HG02970 (cell line): ENCODE data around the gene CSPG4.
A peak's percentile ranks its signal among the peaks of the same experiment; 100 is the strongest.
"Not testable (repeated sequence)": the region's sequence is repeated elsewhere in the genome, so short reads cannot be mapped to it uniquely, and the experiment has no call there.

Experiments used
- ATAC-seq: cut with Tn5 transposase; IDR thresholded peaks from one replicate; pipeline ENCODE4 v1.9.1; 2021; ENCODE audit warnings: mild to moderate bottlenecking, moderate library complexity, moderate number of reproducible peaks; ENCODE audit not compliant: unreplicated experiment, low FRiP score

Gene CSPG4

GRCh38 chr15:75693501-75694240, 19.0 kb downstream of the CSPG4 start:
- no peak for ATAC-seq

- ATAC-seq = not testable (repeated sequence)
These were observed 19.6 kb downstream of the CSPG4 start for GRCh38 chr15:75693028-75693427.

- not testable (repeated sequence) for ATAC-seq
These were observed 20.3 kb downstream of the CSPG4 start for GRCh38 chr15:75692311-75692710.

GRCh38 chr15:75689429-75689828, 23.2 kb downstream of the CSPG4 start:
- not testable (repeated sequence) for ATAC-seq

GRCh38 chr15:75688831-75689230, 23.8 kb downstream of the CSPG4 start:
- no peak for ATAC-seq

GRCh38 chr15:75688278-75688557, 24.4 kb downstream of the CSPG4 start:
- no peak for ATAC-seq

- ATAC-seq = no peak
These were observed 25.0 kb downstream of the CSPG4 start for GRCh38 chr15:75687486-75688277.

GRCh38 chr15:75686212-75686642, 26.4 kb downstream of the CSPG4 start:
- ATAC-seq = peak; percentile 48

GRCh38 chr15:75685195-75685594, 27.5 kb downstream of the CSPG4 start:
- ATAC-seq = no peak

- no peak for ATAC-seq
These were observed 28.0 kb downstream of the CSPG4 start for GRCh38 chr15:75684648-75685047.

GRCh38 chr15:75683646-75684312, 28.9 kb downstream of the CSPG4 start:
- not testable (repeated sequence) for ATAC-seq

- ATAC-seq = no peak
These were observed 30.2 kb downstream of the CSPG4 start for GRCh38 chr15:75682181-75683135.

- no peak for ATAC-seq
These were observed 32.5 kb downstream of the CSPG4 start for GRCh38 chr15:75680007-75680789.

- ATAC-seq = not testable (repeated sequence)
These were observed 34.3 kb downstream of the CSPG4 start for GRCh38 chr15:75678324-75678690.

- ATAC-seq = no peak
These were observed 35.0 kb downstream of the CSPG4 start for GRCh38 chr15:75677465-75678323.

- ATAC-seq = no peak
These were observed 35.8 kb downstream of the CSPG4 start for GRCh38 chr15:75676688-75677464.

GRCh38 chr15:75675579-75676404, 36.9 kb downstream of the CSPG4 start:
- ATAC-seq = no peak
